Osteoblast (primary cell): ENCODE results near the gene CYP2S1. TPM values are rescaled to one million over a fixed set of nuclear protein-coding genes. Genes with fewer than 3 reads are reported as not detected.

Source experiments
- DNase-seq: peaks from one replicate; pipeline ENCODE4 v3.0.0; 2011; ENCODE audit warnings: low spot score, mixed read lengths; ENCODE audit not compliant: insufficient read length; ENCODE audit errors: missing footprints
- H2AFZ ChIP-seq: 2 replicates; pipeline ENCODE4 v1.6.0; 2011; ENCODE audit warnings: mild to moderate bottlenecking, low read length
- H3K27ac ChIP-seq: 2 replicates; pipeline ENCODE4 v1.5.1; 2011; ENCODE audit warnings: mild to moderate bottlenecking, low read depth, low read length, moderate library complexity
- H3K27me3 ChIP-seq: 2 replicates; pipeline ENCODE4 v1.6.0; 2012; ENCODE audit warnings: mild to moderate bottlenecking, control low read depth, inconsistent platforms, low read length, moderate library complexity; ENCODE audit not compliant: insufficient read depth
- H3K36me3 ChIP-seq: 2 replicates; pipeline ENCODE4 v1.5.1; 2011; ENCODE audit warnings: mild to moderate bottlenecking, low read length, control low read depth, moderate library complexity; ENCODE audit not compliant: insufficient read depth
- H3K4me1 ChIP-seq: 2 replicates; pipeline ENCODE4 v1.5.1; 2011; ENCODE audit warnings: mild to moderate bottlenecking, low read length, control low read depth, moderate library complexity; ENCODE audit not compliant: insufficient read depth
- H3K4me2 ChIP-seq: 2 replicates; pipeline ENCODE4 v1.6.0; 2011; ENCODE audit warnings: mild to moderate bottlenecking, low read length; ENCODE audit not compliant: insufficient read depth
- H3K4me3 ChIP-seq: fragments of 200-600 bp; sonication (generic); 3 replicates; pipeline ENCODE4 v1.5.1; 2012; ENCODE audit warnings: mild to moderate bottlenecking, low read length, inconsistent platforms; ENCODE audit not compliant: insufficient read depth
- H3K79me2 ChIP-seq: 2 replicates; pipeline ENCODE4 v1.6.0; 2012; ENCODE audit warnings: mild to moderate bottlenecking, low read length, control low read depth, inconsistent platforms; ENCODE audit not compliant: insufficient read depth
- H3K9me3 ChIP-seq: 2 replicates; pipeline ENCODE4 v1.5.1; 2011; ENCODE audit warnings: low read depth, low read length, control low read depth
- H4K20me1 ChIP-seq: 2 replicates; pipeline ENCODE4 v1.6.0; 2012; ENCODE audit warnings: mild to moderate bottlenecking, low read length, control low read depth; ENCODE audit not compliant: insufficient read depth
- CTCF ChIP-seq: IDR thresholded peaks from 2 replicates; pipeline ENCODE4 v1.5.1; 2011; ENCODE audit warnings: mild to moderate bottlenecking, low read depth, low read length, moderate library complexity; ENCODE audit errors: extremely low read depth
- total RNA-seq: library from RNA; depleted of rRNA; stranded (reverse); fragments of >200 nt; gene quantifications from 2 replicates; pipeline ENCODE4 v1.2.3, GENCODE V29; 2012

Gene CYP2S1
- total RNA-seq, 1 donor, result not detected

- H3K27me3 ChIP-seq, result no peaks in the 10 kb centered on the region
- H3K4me3 ChIP-seq, result no peak overlapping the region
- no peaks in the 10 kb centered on the region for H3K79me2 ChIP-seq
- no peak for TF ChIP-seq CTCF
- no peaks in the 10 kb centered on the region for H3K36me3 ChIP-seq
- no peak overlapping the region for H3K4me2 ChIP-seq
- DNase-seq, result no peak
- no peak overlapping the region for H2AFZ ChIP-seq
- no peaks in the 10 kb centered on the region for H3K9me3 ChIP-seq
- no peak overlapping the region for H3K27ac ChIP-seq
- no peaks in the 10 kb centered on the region for H3K4me1 ChIP-seq
- H4K20me1 ChIP-seq, result no peaks in the 10 kb centered on the region
Observed at GRCh38 chr19:41166944-41167804, 25.8 kb upstream of the CYP2S1 start.

GRCh38 chr19:41172297-41173164, 20.5 kb upstream of the CYP2S1 start:
- H3K4me3 ChIP-seq, result no peak overlapping the region
- TF ChIP-seq CTCF, result no peak

GRCh38 chr19:41174297-41174928, 18.6 kb upstream of the CYP2S1 start:
- Histone ChIP-seq H3K4me3 (no peak overlapping the region), H3K27ac (no peak overlapping the region), H2AFZ (no peak overlapping the region), H3K9me3 (no peaks in the 10 kb centered on the region), H3K79me2 (no peaks in the 10 kb centered on the region), H4K20me1 (no peaks in the 10 kb centered on the region), H3K27me3 (no peaks in the 10 kb centered on the region), H3K4me1 (no peaks in the 10 kb centered on the region), H3K4me2 (no peak overlapping the region), H3K36me3 (no peaks in the 10 kb centered on the region)
- TF ChIP-seq CTCF, result no peak
- no peak for DNase-seq

More at GRCh38 chr19:41172297-41173164, 20.5 kb upstream of the CYP2S1 start:
- DNase-seq, result no peak
- Histone ChIP-seq H3K4me2 (no peak overlapping the region), H3K27me3 (no peaks in the 10 kb centered on the region), H3K36me3 (no peaks in the 10 kb centered on the region), H2AFZ (no peak overlapping the region), H3K4me1 (no peaks in the 10 kb centered on the region), H3K79me2 (no peaks in the 10 kb centered on the region), H4K20me1 (no peaks in the 10 kb centered on the region), H3K9me3 (no peaks in the 10 kb centered on the region), H3K27ac (no peak overlapping the region)
